DND-41 (cell line): ENCODE results near the gene RAB34.

Source experiments
- CTCF ChIP-seq: IDR thresholded peaks from 2 replicates; pipeline ENCODE4 v1.5.1; 2012; ENCODE audit warnings: borderline replicate concordance, low read length, moderate library complexity, mild to moderate bottlenecking; ENCODE audit not compliant: poor library complexity, severe bottlenecking; ENCODE audit errors: extremely low read depth
- EZH2 ChIP-seq: IDR thresholded peaks from 3 replicates; pipeline ENCODE4 v1.6.1; 2012; ENCODE audit warnings: borderline replicate concordance, low read depth, mild to moderate bottlenecking, moderate library complexity, low read length, inconsistent platforms; ENCODE audit not compliant: severe bottlenecking

GRCh38 chr17:28716740-28717577, 709 bp downstream of the RAB34 start:
- no peak for TF ChIP-seq CTCF
- TF ChIP-seq EZH2, result no peak
